Mucosa of descending colon (tissue), 3 donors: ENCODE results near the gene PKDREJ. TPM values are rescaled to one million over a fixed set of nuclear protein-coding genes. Genes with fewer than 3 reads are reported as not detected.

Experiments
- ATAC-seq: fragments of 200-7000 bp; cut with Tn5 transposase; one replicate; pipeline ENCODE4 v1.9.1; 2020; ENCODE audit warnings: mild to moderate bottlenecking, moderate library complexity
- DNase-seq, 3 donors: peaks; one replicate each; pipeline ENCODE4 v3.0.0-alpha.2; 2020
- H3K36me3 ChIP-seq: fragments of 200-600 bp; one replicate; pipeline ENCODE4 v1.8.0; 2021; ENCODE audit warnings: low read depth, mild to moderate bottlenecking
- H3K4me1 ChIP-seq: fragments of 200-600 bp; one replicate; pipeline ENCODE4 v1.8.0; 2021; ENCODE audit warnings: low read depth, mild to moderate bottlenecking
- H3K4me3 ChIP-seq: fragments of 200-600 bp; one replicate; pipeline ENCODE4 v1.8.0; 2021; ENCODE audit warnings: mild to moderate bottlenecking
- H3K9me3 ChIP-seq: fragments of 200-600 bp; one replicate; pipeline ENCODE4 v1.8.0; 2021; ENCODE audit warnings: mild to moderate bottlenecking
- intact Hi-C, 2 donors: fragments of 100-400 bp; cut with DNase I in 1 of 2; cut with micrococcal nuclease in 1 of 2; formaldehyde crosslinking; loops; one replicate each; pipeline versions ENCODE4 v1.11.0 to v1.11.1; 2022; cut with DNase I, micrococcal nuclease
- total RNA-seq, 3 donors: library from RNA; stranded (reverse); fragmentation: NEBNext Ultra II Directional in 2 of 3; extraction: Animal tissue kit (Norgen Biotek cat#: 25700) in 2 of 3; gene quantifications; one replicate each; pipeline versions ENCODE4 v1.2.1 to v1.2.4, GENCODE V29; 2021 to 2023
- TF ChIP-seq, protein P1 (sequence below): fragments of 200-600 bp; IDR thresholded peaks from one replicate; pipeline ENCODE4 v1.8.0; 2022; ENCODE audit warnings: antibody characterized with exemption, mild to moderate bottlenecking
- donor health status: DM: no; HTN: no; CAD: no; lungs with moderate emphysema.
- donor health status: DM: no; HTN: no; CAD: no.
- donor health status: DM: no; HTN: yes; CAD: no.

The PKDREJ gene
- total RNA-seq, 3 donors from 2014 or later: 0.35 to 0.75 (median 0.36) TPM

GRCh38 chr22:46262449-46263215 is 511 bp downstream of the PKDREJ start:
- peak; percentile 46 for ATAC-seq
- intact Hi-C loops: no loop called here
- Histone ChIP-seq H3K4me3 (no peak overlapping the region), H3K36me3 (no peaks in the 10 kb centered on the region), H3K9me3 (no peaks in the 10 kb centered on the region), H3K4me1 (peaks cover 8% of the 10 kb centered on the region)
- DNase-seq: peak; percentile 75 to 85 (median 79)
- TF ChIP-seq, protein P1, sequence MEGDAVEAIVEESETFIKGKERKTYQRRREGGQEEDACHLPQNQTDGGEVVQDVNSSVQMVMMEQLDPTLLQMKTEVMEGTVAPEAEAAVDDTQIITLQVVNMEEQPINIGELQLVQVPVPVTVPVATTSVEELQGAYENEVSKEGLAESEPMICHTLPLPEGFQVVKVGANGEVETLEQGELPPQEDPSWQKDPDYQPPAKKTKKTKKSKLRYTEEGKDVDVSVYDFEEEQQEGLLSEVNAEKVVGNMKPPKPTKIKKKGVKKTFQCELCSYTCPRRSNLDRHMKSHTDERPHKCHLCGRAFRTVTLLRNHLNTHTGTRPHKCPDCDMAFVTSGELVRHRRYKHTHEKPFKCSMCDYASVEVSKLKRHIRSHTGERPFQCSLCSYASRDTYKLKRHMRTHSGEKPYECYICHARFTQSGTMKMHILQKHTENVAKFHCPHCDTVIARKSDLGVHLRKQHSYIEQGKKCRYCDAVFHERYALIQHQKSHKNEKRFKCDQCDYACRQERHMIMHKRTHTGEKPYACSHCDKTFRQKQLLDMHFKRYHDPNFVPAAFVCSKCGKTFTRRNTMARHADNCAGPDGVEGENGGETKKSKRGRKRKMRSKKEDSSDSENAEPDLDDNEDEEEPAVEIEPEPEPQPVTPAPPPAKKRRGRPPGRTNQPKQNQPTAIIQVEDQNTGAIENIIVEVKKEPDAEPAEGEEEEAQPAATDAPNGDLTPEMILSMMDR: peak; percentile 8

- H3K9me3 ChIP-seq: no peaks in the 10 kb centered on the region
- no peak overlapping the region for H3K4me3 ChIP-seq
- TF ChIP-seq, protein P1: no peak
- DNase-seq (no peak), ATAC-seq (no peak)
- intact Hi-C loops: no loop called here
- peaks cover 2% of the 10 kb centered on the region for H3K4me1 ChIP-seq
- H3K36me3 ChIP-seq: no peaks in the 10 kb centered on the region
Observed at GRCh38 chr22:46260038-46260437, 3.1 kb downstream of the PKDREJ start.

GRCh38 chr22:46259374-46259773 is 3.8 kb downstream of the PKDREJ start:
- no peak for ATAC-seq
- no peaks in the 10 kb centered on the region for H3K9me3 ChIP-seq
- H3K4me1 ChIP-seq: peaks cover 2% of the 10 kb centered on the region
- no peak for DNase-seq
- H3K36me3 ChIP-seq: no peaks in the 10 kb centered on the region
- intact Hi-C loops: no loop called here
- no peak overlapping the region for H3K4me3 ChIP-seq
- TF ChIP-seq, protein P1: no peak

GRCh38 chr22:46256358-46256958 is 6.7 kb downstream of the PKDREJ start:
- no peak for DNase-seq
- no peak for ATAC-seq
- H3K36me3 ChIP-seq: no peaks in the 10 kb centered on the region
- H3K9me3 ChIP-seq: no peaks in the 10 kb centered on the region
- no peak overlapping the region for H3K4me3 ChIP-seq
- intact Hi-C loops: no loop called here
- H3K4me1 ChIP-seq: no peaks in the 10 kb centered on the region
- TF ChIP-seq, protein P1: no peak

GRCh38 chr22:46251816-46252380 is 11.2 kb downstream of the PKDREJ start:
- H3K4me1 ChIP-seq: peaks cover 11% of the 10 kb centered on the region
- no peak for DNase-seq
- intact Hi-C loops: no loop called here
- no peak overlapping the region for H3K4me3 ChIP-seq
- no peak for ATAC-seq
- H3K36me3 ChIP-seq: no peaks in the 10 kb centered on the region
- H3K9me3 ChIP-seq: no peaks in the 10 kb centered on the region
- TF ChIP-seq, protein P1: no peak
